HL-60/S4 treated with retinoic acid at 250 ng/mL for 4 days and 3 days (cell line): Measurements from ENCODE around the gene MYO10.
"Not testable (repeated sequence)": the region's sequence is repeated elsewhere in the genome, so short reads cannot be mapped to it uniquely, and the experiment has no call there.

Experiments
- in situ Hi-C: fragments of 300-500 bp; cut with MboI; formaldehyde crosslinking; loops from 2 replicates; pipeline ENCODE4 v1.7.0; 2022; ENCODE audit warnings: low sequenced_read_pairs

MYO10 gene

GRCh38 chr5:16727755-16728325, 208.2 kb downstream of the MYO10 start:
- in situ Hi-C loops, result no loop called here

- in situ Hi-C loops, result no loop called here
Observed at GRCh38 chr5:16726538-16726946, 209.5 kb downstream of the MYO10 start.

GRCh38 chr5:16725575-16725974, 210.5 kb downstream of the MYO10 start:
- in situ Hi-C loops, result no loop called here

GRCh38 chr5:16723821-16724220, 212.3 kb downstream of the MYO10 start:
- in situ Hi-C loops, result no loop called here

- in situ Hi-C loops, result no loop called here
Observed at GRCh38 chr5:16722097-16722495, 214.0 kb downstream of the MYO10 start.

- in situ Hi-C loops, result no loop called here
Observed at GRCh38 chr5:16721151-16722096, 214.7 kb downstream of the MYO10 start.

GRCh38 chr5:16718036-16718435, 218.1 kb downstream of the MYO10 start:
- in situ Hi-C loops, result not testable (repeated sequence)

- in situ Hi-C loops, result no loop called here
Observed at GRCh38 chr5:16713386-16713928, 222.6 kb downstream of the MYO10 start.

GRCh38 chr5:16712620-16713019, 223.5 kb downstream of the MYO10 start:
- in situ Hi-C loops, result no loop called here

- in situ Hi-C loops, result no loop called here
Observed at GRCh38 chr5:16712178-16712577, 223.9 kb downstream of the MYO10 start.

- in situ Hi-C loops, result no loop called here
Observed at GRCh38 chr5:16709691-16710433, 226.2 kb downstream of the MYO10 start.

- in situ Hi-C loops, result no loop called here
Observed at GRCh38 chr5:16707869-16708192, 228.3 kb downstream of the MYO10 start.

- in situ Hi-C loops, result no loop called here
Observed at GRCh38 chr5:16707168-16707868, 228.8 kb downstream of the MYO10 start.

- in situ Hi-C loops, result no loop called here
Observed at GRCh38 chr5:16704945-16705344, 231.1 kb downstream of the MYO10 start.

- in situ Hi-C loops, result no loop called here
Observed at GRCh38 chr5:16702964-16703363, 233.1 kb downstream of the MYO10 start.

GRCh38 chr5:16701134-16702099, 234.7 kb downstream of the MYO10 start:
- in situ Hi-C loops, result no loop called here

- in situ Hi-C loops, result no loop called here
Observed at GRCh38 chr5:16700081-16700480, 236.0 kb downstream of the MYO10 start.

- in situ Hi-C loops, result no loop called here
Observed at GRCh38 chr5:16695779-16696178, 240.3 kb downstream of the MYO10 start.

- in situ Hi-C loops, result no loop called here
Observed at GRCh38 chr5:16693879-16694278, 242.2 kb downstream of the MYO10 start.

GRCh38 chr5:16691731-16692130, 244.4 kb downstream of the MYO10 start:
- in situ Hi-C loops, result no loop called here
